ENCODE data around the gene ZNHIT2. TPM values are rescaled to one million over a fixed set of nuclear protein-coding genes. Genes with fewer than 3 reads are reported as not detected.

Gene ZNHIT2

DNA sequence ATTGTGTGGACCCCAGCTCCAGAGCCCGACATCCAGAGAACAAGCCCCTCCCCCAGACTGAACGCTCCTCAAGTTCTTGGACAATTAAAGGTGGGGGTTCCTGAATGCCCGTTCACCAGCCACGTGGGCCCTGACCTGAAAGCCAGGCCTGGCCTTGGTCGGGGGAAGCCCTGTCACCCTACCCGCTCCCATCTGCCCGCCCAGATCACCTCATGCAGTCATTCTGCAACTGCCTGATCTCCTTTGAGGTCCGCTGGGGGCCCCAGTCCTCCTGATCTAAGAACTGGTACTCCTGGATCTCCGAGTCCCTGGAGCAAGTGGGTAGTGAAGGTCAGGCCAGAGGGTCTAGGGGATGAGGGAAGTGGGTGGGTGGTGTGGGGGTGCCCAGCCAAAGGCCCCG is 50.1 kb downstream of the ZNHIT2 start:
- Histone ChIP-seq H3K4me3 (replicated peaks; ENCODE audit: insufficient read depth, low read length) (no peak overlapping the region), H3K27ac (replicated peaks) (no peak overlapping the region), H3K27me3 (ENCODE audit: insufficient read depth, poor library complexity, severe bottlenecking) (no peaks in the 10 kb centered on the region)
- no peak for TF ChIP-seq GABPA (IDR thresholded peaks at IDR 0.05; ENCODE audit: low read depth)
- TF ChIP-seq SPI1 (IDR thresholded peaks at IDR 0.05; ENCODE audit: borderline replicate concordance, low read depth): no peak
- TF ChIP-seq, protein P1, sequence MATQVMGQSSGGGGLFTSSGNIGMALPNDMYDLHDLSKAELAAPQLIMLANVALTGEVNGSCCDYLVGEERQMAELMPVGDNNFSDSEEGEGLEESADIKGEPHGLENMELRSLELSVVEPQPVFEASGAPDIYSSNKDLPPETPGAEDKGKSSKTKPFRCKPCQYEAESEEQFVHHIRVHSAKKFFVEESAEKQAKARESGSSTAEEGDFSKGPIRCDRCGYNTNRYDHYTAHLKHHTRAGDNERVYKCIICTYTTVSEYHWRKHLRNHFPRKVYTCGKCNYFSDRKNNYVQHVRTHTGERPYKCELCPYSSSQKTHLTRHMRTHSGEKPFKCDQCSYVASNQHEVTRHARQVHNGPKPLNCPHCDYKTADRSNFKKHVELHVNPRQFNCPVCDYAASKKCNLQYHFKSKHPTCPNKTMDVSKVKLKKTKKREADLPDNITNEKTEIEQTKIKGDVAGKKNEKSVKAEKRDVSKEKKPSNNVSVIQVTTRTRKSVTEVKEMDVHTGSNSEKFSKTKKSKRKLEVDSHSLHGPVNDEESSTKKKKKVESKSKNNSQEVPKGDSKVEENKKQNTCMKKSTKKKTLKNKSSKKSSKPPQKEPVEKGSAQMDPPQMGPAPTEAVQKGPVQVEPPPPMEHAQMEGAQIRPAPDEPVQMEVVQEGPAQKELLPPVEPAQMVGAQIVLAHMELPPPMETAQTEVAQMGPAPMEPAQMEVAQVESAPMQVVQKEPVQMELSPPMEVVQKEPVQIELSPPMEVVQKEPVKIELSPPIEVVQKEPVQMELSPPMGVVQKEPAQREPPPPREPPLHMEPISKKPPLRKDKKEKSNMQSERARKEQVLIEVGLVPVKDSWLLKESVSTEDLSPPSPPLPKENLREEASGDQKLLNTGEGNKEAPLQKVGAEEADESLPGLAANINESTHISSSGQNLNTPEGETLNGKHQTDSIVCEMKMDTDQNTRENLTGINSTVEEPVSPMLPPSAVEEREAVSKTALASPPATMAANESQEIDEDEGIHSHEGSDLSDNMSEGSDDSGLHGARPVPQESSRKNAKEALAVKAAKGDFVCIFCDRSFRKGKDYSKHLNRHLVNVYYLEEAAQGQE (IDR thresholded peaks at IDR 0.05; ENCODE audit: insufficient replicate concordance, low read depth): no peak
- no peak for TF ChIP-seq CTCF (IDR thresholded peaks at IDR 0.05; ENCODE audit: insufficient read depth, low read length)
- no peak for TF ChIP-seq POLR2AphosphoS5 (IDR thresholded peaks at IDR 0.05; ENCODE audit: low read depth)
- DNase-seq (ENCODE audit: low read depth in 1 of 2, low spot score in 1 of 2): no peak

DNA sequence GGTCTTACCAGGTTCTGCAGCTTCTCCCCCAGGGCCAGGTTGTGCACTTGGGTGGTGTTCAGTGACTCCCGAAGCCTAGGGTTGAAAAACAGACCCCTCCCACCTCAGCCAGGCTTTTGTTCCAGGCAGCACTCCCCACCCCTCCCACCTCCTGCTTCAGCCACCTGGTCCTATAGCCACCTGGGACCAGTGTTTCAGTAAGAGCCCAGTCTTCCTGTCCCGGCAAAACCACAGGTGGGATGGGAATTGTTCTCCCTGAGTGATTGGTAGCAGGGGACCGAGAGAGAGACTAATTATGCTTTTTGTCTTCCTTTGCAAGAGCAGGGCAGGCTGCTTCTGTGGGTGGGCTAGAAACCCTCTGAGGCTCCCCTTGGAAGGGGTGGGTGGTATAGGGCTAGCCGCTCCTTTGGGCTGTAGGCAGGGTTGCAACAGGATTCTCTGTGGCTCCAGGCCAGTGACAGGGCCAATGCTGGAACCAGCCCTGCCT is 50.7 kb downstream of the ZNHIT2 start:
- Histone ChIP-seq H3K4me3 (replicated peaks; ENCODE audit: insufficient read depth, low read length) (no peak overlapping the region), H3K27ac (replicated peaks) (no peak overlapping the region), H3K27me3 (ENCODE audit: insufficient read depth, poor library complexity, severe bottlenecking) (no peaks in the 10 kb centered on the region)
- TF ChIP-seq CTCF (IDR thresholded peaks at IDR 0.05; ENCODE audit: insufficient read depth, low read length) (no peak), POLR2AphosphoS5 (IDR thresholded peaks at IDR 0.05; ENCODE audit: low read depth) (no peak), SPI1 (IDR thresholded peaks at IDR 0.05; ENCODE audit: borderline replicate concordance, low read depth) (no peak), GABPA (IDR thresholded peaks at IDR 0.05; ENCODE audit: low read depth) (no peak)
- TF ChIP-seq, protein P1 (IDR thresholded peaks at IDR 0.05; ENCODE audit: insufficient replicate concordance, low read depth): no peak
- DNase-seq (ENCODE audit: low read depth in 1 of 2, low spot score in 1 of 2): no peak

Small RNAs within 50 kb of the gene (microRNA-seq; reads per million reads assigned to microRNA genes)
- not detected for gene MIR6751

Measured in HL-60 (cell line).